Stomach smooth muscle (tissue), 2 donors: Measurements from ENCODE around the gene GOLGA6L7.
"Not testable (repeated sequence)": the region's sequence is repeated elsewhere in the genome, so short reads cannot be mapped to it uniquely, and the experiment has no call there.

Source experiments
- H3K27ac ChIP-seq: one replicate; pipeline ENCODE4 v1.7.0; 2013; ENCODE audit warnings: mild to moderate bottlenecking, low read length, inconsistent platforms
- H3K27me3 ChIP-seq, 2 donors: one replicate each; pipeline ENCODE4 v1.7.0; 2013; ENCODE audit warnings: low read length in 2 of 2; ENCODE audit not compliant: insufficient read depth in 2 of 2, control insufficient read depth in 1 of 2
- H3K36me3 ChIP-seq, 2 donors: one replicate each; pipeline ENCODE4 v1.7.0; 2013; ENCODE audit warnings: low read length in 2 of 2; ENCODE audit not compliant: control insufficient read depth in 2 of 2, insufficient read depth in 2 of 2
- H3K4me1 ChIP-seq: one replicate; pipeline ENCODE4 v1.7.0; 2013; ENCODE audit warnings: low read length; ENCODE audit not compliant: control insufficient read depth, insufficient read depth
- H3K4me3 ChIP-seq, 2 donors: one replicate each; pipeline ENCODE4 v1.7.0; 2013; ENCODE audit warnings: low read length in 2 of 2
- H3K9ac ChIP-seq, 2 donors: one replicate each; pipeline ENCODE4 v1.7.0; 2013; ENCODE audit warnings: low read length in 2 of 2, mild to moderate bottlenecking in 1 of 2
- H3K9me3 ChIP-seq, 2 donors: one replicate each; pipeline ENCODE4 v1.7.0; 2013; ENCODE audit warnings: low read length in 2 of 2; ENCODE audit not compliant: control insufficient read depth in 2 of 2
- donor health status: healthy.
- donor health status: Pancreatic carcinoma.

Gene GOLGA6L7

GRCh38 chr15:28848521-28848920 lies at the start of gene GOLGA6L7:
GOLGA6L7 (minus strand) TSS chr15:28848644; CDS start chr15:28848549, 95 bp downstream.
- not testable (repeated sequence) for H3K9me3 ChIP-seq, H3K9ac ChIP-seq, H3K4me3 ChIP-seq, H3K4me1 ChIP-seq, H3K27ac ChIP-seq, H3K36me3 ChIP-seq, H3K27me3 ChIP-seq

GRCh38 chr15:28897861-28898585 lies 49.6 kb upstream of the GOLGA6L7 start:
- H3K4me3 ChIP-seq: no peak overlapping the region
- H3K36me3 ChIP-seq: no peaks in the 10 kb centered on the region
- peaks cover 0 to 4% of the 10 kb centered on the region in 2 donors for H3K27me3 ChIP-seq
- H3K4me1 ChIP-seq: no peaks in the 10 kb centered on the region
- H3K27ac ChIP-seq: no peak overlapping the region
- no peaks in the 10 kb centered on the region for H3K9me3 ChIP-seq
- no peak overlapping the region for H3K9ac ChIP-seq

GRCh38 chr15:28896951-28897350 lies 48.5 kb upstream of the GOLGA6L7 start:
- H3K27me3 ChIP-seq: peaks cover 0 to 4% of the 10 kb centered on the region in 2 donors
- no peaks in the 10 kb centered on the region for H3K36me3 ChIP-seq
- H3K9ac ChIP-seq: no peak overlapping the region
- H3K9me3 ChIP-seq: no peaks in the 10 kb centered on the region
- H3K4me1 ChIP-seq: no peaks in the 10 kb centered on the region
- H3K4me3 ChIP-seq: no peak overlapping the region
- no peak overlapping the region for H3K27ac ChIP-seq

DNA sequence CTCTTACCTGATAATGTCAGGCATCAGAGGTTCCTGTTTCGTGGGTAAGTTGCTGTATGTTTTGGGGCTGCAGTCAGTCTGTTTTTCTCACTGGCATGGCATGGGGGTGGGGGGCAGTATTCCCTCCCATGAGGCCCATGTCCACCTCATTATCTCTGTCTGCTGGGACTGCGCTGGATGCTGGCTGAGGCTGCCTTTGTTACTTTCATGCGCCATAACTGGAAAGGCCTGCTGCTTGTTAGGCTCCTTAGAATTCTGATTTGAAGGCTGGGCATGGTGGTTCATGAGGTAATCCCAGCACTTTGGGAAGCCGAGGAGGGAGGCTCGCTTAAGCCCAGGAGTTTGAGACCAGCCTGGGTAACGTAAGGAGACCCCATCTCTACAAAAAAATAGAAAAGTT lies 47.1 kb upstream of the GOLGA6L7 start:
- H3K9ac ChIP-seq: no peak overlapping the region
- H3K27ac ChIP-seq: no peak overlapping the region
- H3K27me3 ChIP-seq: peaks cover 0 to 4% of the 10 kb centered on the region in 2 donors
- H3K9me3 ChIP-seq: no peaks in the 10 kb centered on the region
- H3K36me3 ChIP-seq: no peaks in the 10 kb centered on the region
- H3K4me1 ChIP-seq: no peaks in the 10 kb centered on the region
- no peak overlapping the region for H3K4me3 ChIP-seq

GRCh38 chr15:28895146-28895545 lies 46.7 kb upstream of the GOLGA6L7 start:
- no peak overlapping the region for H3K27ac ChIP-seq
- H3K27me3 ChIP-seq: peaks cover 0 to 4% of the 10 kb centered on the region in 2 donors
- H3K36me3 ChIP-seq: no peaks in the 10 kb centered on the region
- no peaks in the 10 kb centered on the region for H3K9me3 ChIP-seq
- no peaks in the 10 kb centered on the region for H3K4me1 ChIP-seq
- H3K4me3 ChIP-seq: no peak overlapping the region
- H3K9ac ChIP-seq: no peak overlapping the region

DNA sequence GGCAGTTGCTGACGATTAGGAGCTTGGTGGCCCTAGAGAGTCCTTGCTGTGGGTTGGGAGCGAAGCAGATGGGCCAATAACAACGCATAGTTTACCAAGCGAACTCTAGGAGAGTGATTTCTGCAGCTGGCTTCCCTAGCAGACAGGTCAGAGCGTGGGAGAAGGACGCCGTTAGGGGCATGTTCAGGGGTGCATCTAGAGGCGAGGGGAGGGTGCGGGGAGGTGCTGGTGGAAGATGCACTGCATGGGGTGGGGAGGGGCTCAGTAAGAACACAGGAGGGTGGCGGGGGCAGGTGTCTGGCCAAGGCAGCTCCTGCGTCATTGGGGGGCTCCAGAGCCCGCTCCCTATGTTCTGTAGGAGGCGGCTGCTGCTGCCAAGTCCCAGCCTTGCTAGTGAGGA lies 46.2 kb upstream of the GOLGA6L7 start:
- H3K27me3 ChIP-seq: peaks cover 0 to 4% of the 10 kb centered on the region in 2 donors

GRCh38 chr15:28892789-28893610 lies 44.6 kb upstream of the GOLGA6L7 start:
- H3K9me3 ChIP-seq: no peaks in the 10 kb centered on the region
- H3K27ac ChIP-seq: no peak overlapping the region
- H3K27me3 ChIP-seq: peaks cover 0 to 4% of the 10 kb centered on the region in 2 donors
- H3K9ac ChIP-seq: no peak overlapping the region
- H3K4me1 ChIP-seq: no peaks in the 10 kb centered on the region
- no peak overlapping the region for H3K4me3 ChIP-seq
- H3K36me3 ChIP-seq: no peaks in the 10 kb centered on the region

More for the DNA sequence above, 46.2 kb upstream of the GOLGA6L7 start:
- Histone ChIP-seq H3K4me1 (no peaks in the 10 kb centered on the region), H3K36me3 (no peaks in the 10 kb centered on the region), H3K9ac (no peak overlapping the region), H3K27ac (no peak overlapping the region), H3K4me3 (no peak overlapping the region), H3K9me3 (no peaks in the 10 kb centered on the region)

- H3K27ac ChIP-seq: no peak overlapping the region
- no peaks in the 10 kb centered on the region for H3K9me3 ChIP-seq
- H3K4me1 ChIP-seq: no peaks in the 10 kb centered on the region
- H3K36me3 ChIP-seq: no peaks in the 10 kb centered on the region
- peaks cover 9 to 10% of the 10 kb centered on the region in 2 donors for H3K27me3 ChIP-seq
- H3K4me3 ChIP-seq: no peak overlapping the region
- H3K9ac ChIP-seq: no peak overlapping the region
These were observed 43.1 kb upstream of the GOLGA6L7 start for GRCh38 chr15:28891588-28891987.

DNA sequence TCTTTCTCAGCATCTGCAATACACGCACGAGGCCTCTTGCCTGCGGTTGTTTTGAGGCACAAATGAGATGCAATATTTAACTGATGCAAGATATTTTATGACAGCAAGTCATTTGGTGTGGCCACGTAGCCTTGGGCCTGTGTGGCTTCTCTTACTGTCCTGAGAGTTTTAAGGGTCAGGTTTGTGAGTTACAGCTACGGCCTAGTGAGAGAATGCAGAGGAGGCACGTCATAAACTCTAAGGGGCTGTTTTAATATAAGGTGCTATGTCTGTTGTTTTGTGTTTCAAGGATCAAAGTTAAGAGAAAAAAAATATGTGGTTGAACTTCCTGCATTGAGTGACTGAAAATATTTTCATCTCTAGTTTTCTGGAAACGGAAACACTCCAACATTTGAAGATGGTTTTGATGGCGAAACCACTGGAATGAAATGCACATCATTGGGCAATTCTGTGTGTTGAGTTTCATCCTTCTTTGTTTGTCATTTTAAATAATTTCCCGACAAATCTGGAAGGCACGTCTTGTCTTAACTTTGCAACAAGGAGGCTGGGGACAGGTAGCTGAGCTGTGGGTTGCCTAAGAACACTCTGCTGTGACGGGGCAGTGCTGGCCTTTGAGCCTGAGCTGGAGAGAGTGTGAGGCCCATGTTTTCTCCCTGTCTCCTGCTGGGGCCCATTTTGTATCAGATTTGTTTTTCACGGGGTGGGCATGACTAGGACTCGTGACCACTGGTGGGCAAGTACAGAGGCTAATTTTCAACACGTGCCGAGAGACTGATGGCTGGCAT lies 42.5 kb upstream of the GOLGA6L7 start:
- no peak overlapping the region for H3K27ac ChIP-seq
- no peaks in the 10 kb centered on the region for H3K4me1 ChIP-seq

DNA sequence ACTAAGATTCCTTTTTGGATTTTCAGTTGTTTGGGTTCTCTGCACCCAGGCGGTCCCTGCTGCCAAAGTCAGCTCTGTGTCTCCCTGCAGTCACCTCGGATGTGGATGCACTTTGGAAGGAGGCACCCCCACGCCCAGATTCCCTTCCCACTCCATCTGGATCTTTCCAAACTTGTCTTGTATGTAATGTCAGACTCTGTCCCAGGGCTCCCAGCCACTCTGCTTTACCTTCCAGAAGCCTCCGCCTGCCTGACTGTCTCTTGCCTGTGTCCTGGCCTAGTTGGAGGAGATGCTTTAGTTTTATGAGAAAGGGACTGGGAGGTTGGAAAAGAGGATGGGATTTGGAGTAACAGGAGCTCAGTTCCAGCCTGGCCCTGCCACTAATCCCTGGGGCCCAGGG lies 41.8 kb upstream of the GOLGA6L7 start:
- not testable (repeated sequence) for H3K4me1 ChIP-seq, H3K27ac ChIP-seq, H3K9me3 ChIP-seq, H3K4me3 ChIP-seq, H3K9ac ChIP-seq, H3K36me3 ChIP-seq
- peaks cover 11 to 14% of the 10 kb centered on the region in 2 donors for H3K27me3 ChIP-seq

More for the DNA sequence above, 42.5 kb upstream of the GOLGA6L7 start:
- Histone ChIP-seq H3K4me3 (no peak overlapping the region), H3K9me3 (no peaks in the 10 kb centered on the region), H3K27me3 (peaks cover 10% of the 10 kb centered on the region in 2 donors), H3K36me3 (no peaks in the 10 kb centered on the region), H3K9ac (no peak overlapping the region)
